HG03558 (cell line): ENCODE measurements around the gene ZDHHC14.
A peak's percentile ranks its signal among the peaks of the same experiment; 100 is the strongest.

Source experiments
- ATAC-seq: cut with Tn5 transposase; IDR thresholded peaks from one replicate; pipeline ENCODE4 v1.9.1; 2021; ENCODE audit warnings: moderate number of reproducible peaks; ENCODE audit not compliant: unreplicated experiment; ENCODE audit errors: extremely low read depth

ZDHHC14 gene

GRCh38 chr6:157436944-157437336 is 56.0 kb downstream of the ZDHHC14 start:
- no peak for ATAC-seq

DNA sequence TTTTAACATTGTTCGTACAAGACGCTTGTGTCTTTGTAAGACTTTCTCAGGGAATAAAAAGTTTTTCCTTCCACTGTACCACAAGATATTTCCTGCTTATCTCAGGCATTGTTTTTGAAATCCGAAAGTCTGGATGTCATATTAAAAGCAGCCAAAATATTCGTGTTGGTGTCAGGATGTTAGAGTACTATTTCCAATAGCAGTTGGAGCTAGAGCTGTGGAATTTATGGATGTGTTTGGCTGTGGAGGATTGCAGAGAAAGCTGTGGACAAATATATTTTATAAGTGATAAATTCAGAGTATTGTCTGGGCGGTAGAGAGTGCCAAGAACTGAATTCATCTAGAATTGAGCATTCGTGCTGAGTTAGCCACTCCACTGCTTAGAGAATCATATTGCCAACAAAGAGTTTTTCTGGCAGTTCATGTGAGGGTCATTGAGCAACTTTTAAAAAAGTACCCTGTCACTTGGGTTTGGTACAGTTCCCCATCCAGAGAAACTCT is 57.7 kb downstream of the ZDHHC14 start:
- no peak for ATAC-seq

DNA sequence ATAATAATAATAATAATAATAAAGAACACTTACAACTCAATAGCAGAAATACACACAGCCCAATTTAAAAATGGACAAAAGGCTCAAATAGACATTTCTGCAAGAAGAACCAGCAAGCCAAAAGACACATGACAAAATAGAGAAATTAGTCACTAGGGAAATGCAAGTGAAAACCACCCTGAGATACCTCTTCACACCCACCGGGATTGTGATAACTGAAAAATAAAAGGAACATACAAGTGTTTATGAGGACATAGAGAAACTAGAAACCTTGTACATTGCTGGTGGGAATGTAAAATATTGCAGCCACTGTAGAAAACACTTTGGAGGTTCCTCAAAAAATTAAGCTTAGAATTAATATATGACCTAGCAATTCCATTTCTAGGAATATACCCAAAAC is 59.2 kb downstream of the ZDHHC14 start:
- no peak for ATAC-seq

DNA sequence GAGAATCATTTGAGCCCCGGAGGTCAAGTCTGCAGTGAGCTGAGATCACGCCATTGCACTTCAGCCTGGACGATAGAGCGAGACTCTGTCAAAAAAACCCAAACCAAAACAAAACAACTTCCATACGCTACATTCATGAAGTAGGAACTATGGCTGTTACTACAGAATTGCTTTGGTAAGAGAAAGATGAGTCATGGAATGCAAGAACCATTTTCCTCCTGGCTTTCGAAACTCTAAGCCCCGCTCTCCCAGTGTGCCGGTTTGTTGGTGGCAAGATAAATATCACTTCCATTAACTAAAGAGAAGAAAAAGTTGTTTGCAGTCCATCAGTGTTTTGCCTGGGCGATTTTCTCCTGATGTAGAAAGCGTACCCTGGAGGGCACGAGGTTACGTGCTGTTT is 61.3 kb downstream of the ZDHHC14 start:
- ATAC-seq, result no peak

GRCh38 chr6:157443066-157443800 is 62.2 kb downstream of the ZDHHC14 start:
- peak; percentile 89 for ATAC-seq

DNA sequence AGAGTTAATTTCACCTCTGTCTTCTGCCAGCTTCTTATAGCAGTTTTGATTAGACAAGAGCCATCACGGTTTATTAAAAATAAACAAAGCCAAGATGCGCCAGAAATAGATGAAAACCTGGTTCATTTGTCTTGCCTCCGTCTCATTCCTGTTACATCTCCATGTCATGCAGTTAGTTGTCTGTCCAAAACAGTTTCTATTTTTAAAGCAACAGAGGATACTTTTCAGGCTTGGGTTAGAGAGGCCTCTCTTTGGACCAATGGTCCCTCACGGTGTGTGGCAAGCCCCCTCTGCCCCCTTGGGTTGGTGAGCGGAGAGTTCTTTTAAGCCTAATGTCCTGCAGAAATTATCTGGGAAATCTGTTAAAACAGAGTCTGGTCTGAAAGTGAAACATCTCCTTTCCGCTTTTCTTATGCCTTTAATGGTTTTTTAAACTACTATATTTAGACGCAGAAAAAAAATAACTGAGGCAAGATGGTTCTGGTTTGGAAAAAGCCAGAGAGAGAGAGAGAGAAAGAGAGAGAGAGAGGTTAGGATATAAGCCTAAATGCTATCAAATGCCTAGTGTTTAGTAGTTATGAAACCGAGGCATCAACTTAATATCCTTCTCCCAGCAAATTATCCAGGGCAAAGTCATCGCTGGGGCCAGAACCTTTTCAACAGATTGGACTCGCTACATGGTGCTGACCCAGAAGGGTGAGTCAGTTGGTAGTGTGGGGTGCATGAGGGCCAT is 64.5 kb downstream of the ZDHHC14 start:
- ATAC-seq, result no peak

- ATAC-seq, result no peak
These were observed 66.7 kb downstream of the ZDHHC14 start for GRCh38 chr6:157447735-157448134.

- ATAC-seq, result no peak
These were observed 68.6 kb downstream of the ZDHHC14 start for GRCh38 chr6:157449610-157450009.

GRCh38 chr6:157450931-157451742 is 70.1 kb downstream of the ZDHHC14 start:
- no peak for ATAC-seq

DNA sequence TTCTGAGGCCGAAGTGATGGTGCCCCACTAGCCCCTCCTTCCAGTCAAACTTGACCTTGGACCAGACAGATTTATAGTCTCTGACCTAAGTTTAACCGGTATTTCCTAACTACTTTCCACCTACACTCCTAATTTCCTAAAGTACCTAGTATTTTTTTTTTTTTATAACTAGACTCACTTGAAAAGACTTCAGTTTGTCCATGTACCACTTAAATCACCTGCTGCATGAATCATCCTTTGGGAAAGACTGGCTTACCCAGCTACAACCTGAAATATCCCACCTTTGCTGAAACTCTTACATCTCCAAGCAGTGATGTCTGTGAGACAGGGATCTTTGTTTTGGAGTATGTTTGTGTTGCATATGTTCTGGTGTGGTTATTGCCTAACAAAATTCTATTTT is 71.1 kb downstream of the ZDHHC14 start:
- ATAC-seq, result no peak

- no peak for ATAC-seq
These were observed 72.1 kb downstream of the ZDHHC14 start for GRCh38 chr6:157453131-157453530.

- ATAC-seq, result no peak
These were observed 73.0 kb downstream of the ZDHHC14 start for GRCh38 chr6:157453978-157454377.

DNA sequence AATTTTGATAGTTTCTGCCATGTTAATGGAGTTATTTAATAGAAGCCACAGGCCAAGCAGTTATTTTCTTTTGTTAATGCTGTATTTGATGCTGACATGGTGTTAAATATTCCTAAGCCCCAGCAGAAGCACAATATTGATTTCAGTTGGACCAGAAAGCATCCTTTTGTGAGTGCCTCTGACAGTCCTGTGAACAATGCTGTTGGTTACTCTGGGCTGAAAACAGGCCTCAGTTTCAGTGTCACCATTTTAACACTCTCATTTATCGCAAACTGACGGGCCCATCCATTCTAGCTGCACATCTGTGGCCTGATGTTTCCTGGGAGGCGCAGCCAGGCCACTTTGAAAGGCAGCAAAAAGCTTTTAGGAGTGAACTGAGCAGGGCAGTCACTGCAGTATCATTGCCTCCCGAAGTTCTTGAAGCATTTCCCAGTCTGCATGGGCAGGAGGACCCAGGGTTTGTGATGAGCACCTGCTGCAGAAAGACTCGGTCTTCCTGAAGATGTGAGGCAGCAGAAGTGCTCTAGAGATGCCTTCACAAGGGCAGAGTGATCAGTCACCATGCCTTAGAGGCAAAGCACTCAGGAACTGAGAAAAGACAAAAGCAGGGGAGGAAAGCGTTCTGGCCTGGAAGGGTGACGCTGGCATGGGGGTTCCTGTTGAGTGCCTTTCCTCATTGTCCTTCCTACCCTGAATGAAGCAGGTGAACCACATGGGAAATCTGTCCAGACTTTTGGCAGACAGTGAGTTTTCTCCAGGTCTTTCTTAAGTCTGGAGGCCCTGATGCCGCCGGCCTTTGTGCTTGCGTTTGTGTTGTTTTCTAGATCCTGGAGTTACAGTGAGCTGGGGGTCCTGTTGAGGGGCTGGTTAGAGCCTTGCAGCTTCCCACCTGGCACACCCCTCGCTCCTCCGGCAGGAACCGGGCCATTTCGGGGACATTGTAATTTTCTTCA is 74.0 kb downstream of the ZDHHC14 start:
- ATAC-seq, result no peak

- ATAC-seq, result no peak
These were observed 74.9 kb downstream of the ZDHHC14 start for GRCh38 chr6:157455731-157456523.

GRCh38 chr6:157456524-157456829 is 75.5 kb downstream of the ZDHHC14 start:
- no peak for ATAC-seq

GRCh38 chr6:157457787-157458186 is 76.8 kb downstream of the ZDHHC14 start:
- ATAC-seq, result no peak

DNA sequence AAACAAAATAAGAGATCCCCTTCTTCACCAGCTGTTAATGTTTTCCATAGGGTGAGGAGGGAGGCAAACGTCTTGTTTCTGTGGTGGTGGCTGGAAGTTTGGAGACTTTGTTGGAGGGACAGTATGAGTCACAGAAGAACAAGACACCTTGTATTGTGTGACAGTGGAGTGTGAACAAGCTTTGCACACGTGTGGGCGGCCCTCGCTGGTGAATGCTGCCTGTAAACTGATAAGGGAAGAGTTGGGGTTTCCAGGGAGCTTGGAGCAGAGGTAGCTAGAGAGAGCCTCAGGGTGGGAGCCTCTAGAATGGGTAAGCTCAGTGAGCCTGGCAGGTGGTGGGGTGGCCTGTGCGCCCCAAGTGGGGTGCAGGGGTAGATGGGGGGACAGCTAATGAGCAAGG is 78.3 kb downstream of the ZDHHC14 start:
- no peak for ATAC-seq

DNA sequence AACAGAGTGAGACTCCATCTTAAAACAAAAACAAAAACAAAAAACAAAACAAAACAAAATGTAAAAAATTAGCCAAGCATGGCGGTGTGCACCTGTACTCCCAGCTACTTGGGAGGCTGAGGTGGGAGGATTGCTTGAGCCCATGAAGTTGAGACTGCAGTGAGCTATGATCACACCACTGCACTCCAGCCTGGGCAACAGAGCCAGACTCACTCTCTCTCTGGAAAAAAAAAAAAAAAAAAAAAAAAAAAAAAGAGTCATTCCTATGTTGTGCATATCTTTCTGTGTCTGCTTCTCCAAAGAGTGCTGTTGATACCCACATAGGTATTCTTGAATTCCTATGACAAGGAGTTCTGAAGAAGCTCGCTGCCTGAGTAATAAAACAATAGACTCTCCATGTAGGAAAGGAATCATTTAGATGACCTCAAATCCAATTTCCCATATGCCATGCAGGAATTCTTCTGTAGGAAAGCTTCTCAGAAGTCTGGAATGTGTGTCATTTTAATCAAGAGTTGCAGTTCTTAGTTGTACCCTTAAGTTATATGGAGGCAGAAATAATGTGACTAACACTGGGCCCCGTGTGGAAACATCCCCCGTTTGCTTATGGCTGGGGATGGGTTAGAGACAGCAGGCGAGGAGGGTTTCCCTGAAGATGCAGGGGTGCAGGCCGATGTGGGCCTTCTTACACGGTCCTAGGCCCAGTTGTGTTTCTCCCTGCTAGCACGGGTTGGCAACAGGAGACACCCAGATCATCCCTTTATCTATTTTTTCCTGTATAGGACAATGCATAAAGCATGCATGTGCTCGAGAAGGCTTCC is 79.4 kb downstream of the ZDHHC14 start:
- no peak for ATAC-seq
